WTC11 (cell line): ENCODE measurements around the gene RAB7A.
"Not testable (repeated sequence)": the region's sequence is repeated elsewhere in the genome, so short reads cannot be mapped to it uniquely, and the experiment has no call there.

Source experiments
- CDX4 ChIP-seq: fragments of 250-450 bp; sonication (Bioruptor Pico); IDR thresholded peaks from 2 replicates; pipeline ENCODE4 v1.9.0; 2021; ENCODE audit warnings: moderate library complexity, mild to moderate bottlenecking, inconsistent platforms, borderline replicate concordance
- CREM ChIP-seq: sonication (generic); formaldehyde crosslinking; IDR thresholded peaks from 2 replicates; pipeline ENCODE4 v1.8.1; 2022; ENCODE audit warnings: mild to moderate bottlenecking, missing genetic modification reagents, moderate library complexity
- E2F4 ChIP-seq: sonication (generic); formaldehyde crosslinking; IDR thresholded peaks from 2 replicates; pipeline ENCODE4 v1.8.1; 2022; ENCODE audit warnings: low read depth, mild to moderate bottlenecking, moderate library complexity, missing genetic modification reagents, borderline replicate concordance
- FOXJ3 ChIP-seq: sonication (generic); formaldehyde crosslinking; IDR thresholded peaks from 2 replicates; pipeline ENCODE4 v1.9.0; 2021; ENCODE audit warnings: missing genetic modification reagents, mild to moderate bottlenecking, borderline replicate concordance
- KAT7 ChIP-seq: sonication (generic); formaldehyde crosslinking; IDR thresholded peaks from 2 replicates; pipeline ENCODE4 v1.8.1; 2023; ENCODE audit warnings: missing genetic modification reagents, mild to moderate bottlenecking, borderline replicate concordance
- NFE2L1 ChIP-seq: sonication (generic); formaldehyde crosslinking; IDR thresholded peaks from 2 replicates; pipeline ENCODE4 v1.8.1; 2023; ENCODE audit warnings: missing genetic modification reagents
- NR2C2 ChIP-seq: sonication (generic); formaldehyde crosslinking; IDR thresholded peaks from 2 replicates; pipeline ENCODE4 v1.8.0; 2022; ENCODE audit warnings: mild to moderate bottlenecking, missing genetic modification reagents
- TF ChIP-seq, protein P1 (sequence below): fragments of 200-600 bp; IDR thresholded peaks from 2 replicates; pipeline ENCODE4 v1.8.0; 2022; ENCODE audit warnings: antibody characterized with exemption
- TF ChIP-seq, protein P2 (sequence below): sonication (generic); formaldehyde crosslinking; IDR thresholded peaks from 2 replicates; pipeline ENCODE4 v1.8.0; 2022; ENCODE audit warnings: missing genetic modification reagents
- TF ChIP-seq, protein P3 (sequence below): sonication (generic); formaldehyde crosslinking; IDR thresholded peaks from 2 replicates; pipeline ENCODE4 v1.8.1; 2023; ENCODE audit warnings: mild to moderate bottlenecking, missing genetic modification reagents
- TF ChIP-seq, protein P4 (sequence below): sonication (generic); formaldehyde crosslinking; IDR thresholded peaks from 2 replicates; pipeline ENCODE4 v1.8.1; 2023; ENCODE audit warnings: mild to moderate bottlenecking, missing genetic modification reagents, moderate library complexity

DNA sequence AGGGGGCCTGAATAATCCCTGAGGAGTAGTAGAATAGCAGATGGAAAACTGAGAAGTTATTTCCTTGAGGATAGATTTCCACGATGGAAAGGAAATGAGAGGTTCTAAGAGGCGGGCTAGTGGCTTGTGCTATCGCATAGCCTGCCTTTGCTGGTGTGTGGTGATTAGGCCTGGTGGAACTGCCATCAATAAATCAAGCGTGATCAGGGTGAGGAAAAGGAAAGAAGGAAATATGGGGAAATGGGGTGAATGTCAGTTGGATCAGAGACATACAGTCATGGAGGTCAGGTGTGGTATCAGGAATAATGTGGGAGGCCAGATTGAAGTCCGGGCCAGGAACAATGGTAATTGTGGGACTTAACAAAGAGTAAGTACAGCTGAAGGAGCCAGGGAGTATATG, 104.8 kb downstream of the RAB7A start:
- TF ChIP-seq, protein P1, sequence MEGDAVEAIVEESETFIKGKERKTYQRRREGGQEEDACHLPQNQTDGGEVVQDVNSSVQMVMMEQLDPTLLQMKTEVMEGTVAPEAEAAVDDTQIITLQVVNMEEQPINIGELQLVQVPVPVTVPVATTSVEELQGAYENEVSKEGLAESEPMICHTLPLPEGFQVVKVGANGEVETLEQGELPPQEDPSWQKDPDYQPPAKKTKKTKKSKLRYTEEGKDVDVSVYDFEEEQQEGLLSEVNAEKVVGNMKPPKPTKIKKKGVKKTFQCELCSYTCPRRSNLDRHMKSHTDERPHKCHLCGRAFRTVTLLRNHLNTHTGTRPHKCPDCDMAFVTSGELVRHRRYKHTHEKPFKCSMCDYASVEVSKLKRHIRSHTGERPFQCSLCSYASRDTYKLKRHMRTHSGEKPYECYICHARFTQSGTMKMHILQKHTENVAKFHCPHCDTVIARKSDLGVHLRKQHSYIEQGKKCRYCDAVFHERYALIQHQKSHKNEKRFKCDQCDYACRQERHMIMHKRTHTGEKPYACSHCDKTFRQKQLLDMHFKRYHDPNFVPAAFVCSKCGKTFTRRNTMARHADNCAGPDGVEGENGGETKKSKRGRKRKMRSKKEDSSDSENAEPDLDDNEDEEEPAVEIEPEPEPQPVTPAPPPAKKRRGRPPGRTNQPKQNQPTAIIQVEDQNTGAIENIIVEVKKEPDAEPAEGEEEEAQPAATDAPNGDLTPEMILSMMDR = not testable (repeated sequence)
- not testable (repeated sequence) for TF ChIP-seq NFE2L1 (CRISPR knock-in tag); CDX4 (CRISPR knock-in tag); CREM (CRISPR knock-in tag); KAT7 (CRISPR knock-in tag); NR2C2; FOXJ3 (CRISPR knock-in tag); E2F4 (CRISPR knock-in tag)
- TF ChIP-seq, protein P2, sequence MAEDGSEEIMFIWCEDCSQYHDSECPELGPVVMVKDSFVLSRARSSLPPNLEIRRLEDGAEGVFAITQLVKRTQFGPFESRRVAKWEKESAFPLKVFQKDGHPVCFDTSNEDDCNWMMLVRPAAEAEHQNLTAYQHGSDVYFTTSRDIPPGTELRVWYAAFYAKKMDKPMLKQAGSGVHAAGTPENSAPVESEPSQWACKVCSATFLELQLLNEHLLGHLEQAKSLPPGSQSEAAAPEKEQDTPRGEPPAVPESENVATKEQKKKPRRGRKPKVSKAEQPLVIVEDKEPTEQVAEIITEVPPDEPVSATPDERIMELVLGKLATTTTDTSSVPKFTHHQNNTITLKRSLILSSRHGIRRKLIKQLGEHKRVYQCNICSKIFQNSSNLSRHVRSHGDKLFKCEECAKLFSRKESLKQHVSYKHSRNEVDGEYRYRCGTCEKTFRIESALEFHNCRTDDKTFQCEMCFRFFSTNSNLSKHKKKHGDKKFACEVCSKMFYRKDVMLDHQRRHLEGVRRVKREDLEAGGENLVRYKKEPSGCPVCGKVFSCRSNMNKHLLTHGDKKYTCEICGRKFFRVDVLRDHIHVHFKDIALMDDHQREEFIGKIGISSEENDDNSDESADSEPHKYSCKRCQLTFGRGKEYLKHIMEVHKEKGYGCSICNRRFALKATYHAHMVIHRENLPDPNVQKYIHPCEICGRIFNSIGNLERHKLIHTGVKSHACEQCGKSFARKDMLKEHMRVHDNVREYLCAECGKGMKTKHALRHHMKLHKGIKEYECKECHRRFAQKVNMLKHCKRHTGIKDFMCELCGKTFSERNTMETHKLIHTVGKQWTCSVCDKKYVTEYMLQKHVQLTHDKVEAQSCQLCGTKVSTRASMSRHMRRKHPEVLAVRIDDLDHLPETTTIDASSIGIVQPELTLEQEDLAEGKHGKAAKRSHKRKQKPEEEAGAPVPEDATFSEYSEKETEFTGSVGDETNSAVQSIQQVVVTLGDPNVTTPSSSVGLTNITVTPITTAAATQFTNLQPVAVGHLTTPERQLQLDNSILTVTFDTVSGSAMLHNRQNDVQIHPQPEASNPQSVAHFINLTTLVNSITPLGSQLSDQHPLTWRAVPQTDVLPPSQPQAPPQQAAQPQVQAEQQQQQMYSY = not testable (repeated sequence)
- TF ChIP-seq, protein P3, sequence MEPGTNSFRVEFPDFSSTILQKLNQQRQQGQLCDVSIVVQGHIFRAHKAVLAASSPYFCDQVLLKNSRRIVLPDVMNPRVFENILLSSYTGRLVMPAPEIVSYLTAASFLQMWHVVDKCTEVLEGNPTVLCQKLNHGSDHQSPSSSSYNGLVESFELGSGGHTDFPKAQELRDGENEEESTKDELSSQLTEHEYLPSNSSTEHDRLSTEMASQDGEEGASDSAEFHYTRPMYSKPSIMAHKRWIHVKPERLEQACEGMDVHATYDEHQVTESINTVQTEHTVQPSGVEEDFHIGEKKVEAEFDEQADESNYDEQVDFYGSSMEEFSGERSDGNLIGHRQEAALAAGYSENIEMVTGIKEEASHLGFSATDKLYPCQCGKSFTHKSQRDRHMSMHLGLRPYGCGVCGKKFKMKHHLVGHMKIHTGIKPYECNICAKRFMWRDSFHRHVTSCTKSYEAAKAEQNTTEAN (CRISPR knock-in tag) = not testable (repeated sequence)
- TF ChIP-seq, protein P4, sequence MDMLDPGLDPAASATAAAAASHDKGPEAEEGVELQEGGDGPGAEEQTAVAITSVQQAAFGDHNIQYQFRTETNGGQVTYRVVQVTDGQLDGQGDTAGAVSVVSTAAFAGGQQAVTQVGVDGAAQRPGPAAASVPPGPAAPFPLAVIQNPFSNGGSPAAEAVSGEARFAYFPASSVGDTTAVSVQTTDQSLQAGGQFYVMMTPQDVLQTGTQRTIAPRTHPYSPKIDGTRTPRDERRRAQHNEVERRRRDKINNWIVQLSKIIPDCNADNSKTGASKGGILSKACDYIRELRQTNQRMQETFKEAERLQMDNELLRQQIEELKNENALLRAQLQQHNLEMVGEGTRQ (CRISPR knock-in tag) = not testable (repeated sequence)
